ENCODE data around the gene KLHL6. TPM values are rescaled to one million over a fixed set of nuclear protein-coding genes. Genes with fewer than 3 reads are reported as not detected.

KLHL6 gene
- total and polyA plus RNA-seq, 10 of the 15 experiments (the other 5 are each of a cell fraction or from before 2014, with no cell fraction given): 4.0 to 91.8 (median 24.4) TPM

DNA sequence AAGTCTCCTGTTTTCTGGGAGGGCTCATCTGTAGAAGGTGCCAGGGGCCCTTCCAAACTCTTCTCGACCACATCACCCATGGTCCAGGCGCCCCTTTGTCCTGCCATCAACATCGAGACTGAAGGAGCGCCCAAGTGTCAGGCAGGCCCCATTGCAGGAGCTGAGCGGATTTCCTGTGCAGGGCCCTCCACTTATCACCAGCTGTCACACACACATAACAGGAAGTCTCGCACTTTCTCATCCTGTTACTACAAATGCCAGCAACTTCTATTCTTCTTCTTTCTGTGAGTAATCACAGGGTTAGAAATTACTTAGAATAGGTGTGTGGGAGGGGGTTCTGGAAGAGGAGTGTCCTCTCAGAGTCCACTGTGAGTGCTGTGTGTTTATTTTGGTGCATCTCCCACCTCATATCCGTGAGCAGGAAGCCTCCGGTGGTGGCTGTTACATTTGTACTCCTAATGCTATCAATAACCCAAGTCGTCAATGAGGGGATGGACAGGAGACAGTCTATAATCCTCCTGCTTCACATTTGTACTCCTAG is at the start of gene KLHL6 (continued):
- TF ChIP-seq RUNX3 (IDR thresholded peaks at IDR 0.05; ENCODE audit: low read length) (0 out of 2 replicates have a peak, but pooled peaks have one; percentile 39), CEBPB (IDR thresholded peaks at IDR 0.05; ENCODE audit: borderline replicate concordance in 1 of 2, low read depth in 2 of 2, low read length in 2 of 2) (no peak), ZNF207 (IDR thresholded peaks at IDR 0.05; ENCODE audit: borderline replicate concordance) (no peak), JUNB (IDR thresholded peaks at IDR 0.05) (peak; percentile 67), YBX1 (IDR thresholded peaks at IDR 0.05) (no peak), BMI1 (IDR thresholded peaks at IDR 0.05; ENCODE audit: borderline replicate concordance) (no peak), ZNF274 (IDR thresholded peaks at IDR 0.05; ENCODE audit: insufficient read depth, insufficient read length) (no peak), MTA3 (IDR thresholded peaks at IDR 0.05; ENCODE audit: borderline replicate concordance, low read length) (no peak), BACH1 (IDR thresholded peaks at IDR 0.05; ENCODE audit: borderline replicate concordance) (peak; percentile 59), MTA2 (IDR thresholded peaks at IDR 0.05; ENCODE audit: low read depth) (peak; percentile 44; the same call in 1 of the 2 replicates), EP300 (IDR thresholded peaks at IDR 0.05; ENCODE audit: borderline replicate concordance in 1 of 2, control insufficient read depth in 1 of 2, low read depth in 2 of 2, low read length in 2 of 2) (peak; percentile 63 to 72; a peak in 2 of 4 replicates), SIX5 (IDR thresholded peaks at IDR 0.05; ENCODE audit: low read depth, low read length, severe bottlenecking) (no peak), EGR1 (IDR thresholded peaks at IDR 0.05; ENCODE audit: borderline replicate concordance in 1 of 2, low read depth in 2 of 2, low read length in 2 of 2) (0 out of 3 replicates have a peak, but pooled peaks of 1 of the 2 experiments have one; percentile 1), CHD2 (IDR thresholded peaks at IDR 0.05; ENCODE audit: borderline replicate concordance, low read depth, low read length) (peak; percentile 65), SUZ12 (IDR thresholded peaks at IDR 0.05; ENCODE audit: unreplicated experiment) (no peak), BHLHE40 (IDR thresholded peaks at IDR 0.05; ENCODE audit: borderline replicate concordance in 1 of 2, low read depth in 2 of 2, low read length in 1 of 2) (peak; percentile 59 to 61; a peak in 3 of 4 replicates), RELA (IDR thresholded peaks at IDR 0.05; ENCODE audit: borderline replicate concordance, partially characterized antibody) (no peak)
- TF ChIP-seq, protein P1, sequence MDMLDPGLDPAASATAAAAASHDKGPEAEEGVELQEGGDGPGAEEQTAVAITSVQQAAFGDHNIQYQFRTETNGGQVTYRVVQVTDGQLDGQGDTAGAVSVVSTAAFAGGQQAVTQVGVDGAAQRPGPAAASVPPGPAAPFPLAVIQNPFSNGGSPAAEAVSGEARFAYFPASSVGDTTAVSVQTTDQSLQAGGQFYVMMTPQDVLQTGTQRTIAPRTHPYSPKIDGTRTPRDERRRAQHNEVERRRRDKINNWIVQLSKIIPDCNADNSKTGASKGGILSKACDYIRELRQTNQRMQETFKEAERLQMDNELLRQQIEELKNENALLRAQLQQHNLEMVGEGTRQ (IDR thresholded peaks at IDR 0.05; ENCODE audit: borderline replicate concordance, low read depth, low read length): no peak
- TF ChIP-seq, protein P2, sequence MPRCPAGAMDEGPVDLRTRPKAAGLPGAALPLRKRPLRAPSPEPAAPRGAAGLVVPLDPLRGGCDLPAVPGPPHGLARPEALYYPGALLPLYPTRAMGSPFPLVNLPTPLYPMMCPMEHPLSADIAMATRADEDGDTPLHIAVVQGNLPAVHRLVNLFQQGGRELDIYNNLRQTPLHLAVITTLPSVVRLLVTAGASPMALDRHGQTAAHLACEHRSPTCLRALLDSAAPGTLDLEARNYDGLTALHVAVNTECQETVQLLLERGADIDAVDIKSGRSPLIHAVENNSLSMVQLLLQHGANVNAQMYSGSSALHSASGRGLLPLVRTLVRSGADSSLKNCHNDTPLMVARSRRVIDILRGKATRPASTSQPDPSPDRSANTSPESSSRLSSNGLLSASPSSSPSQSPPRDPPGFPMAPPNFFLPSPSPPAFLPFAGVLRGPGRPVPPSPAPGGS (IDR thresholded peaks at IDR 0.05; ENCODE audit: borderline replicate concordance, insufficient read depth, low read depth, low read length, poor library complexity, severe bottlenecking): no peak
- TF ChIP-seq, protein P3, sequence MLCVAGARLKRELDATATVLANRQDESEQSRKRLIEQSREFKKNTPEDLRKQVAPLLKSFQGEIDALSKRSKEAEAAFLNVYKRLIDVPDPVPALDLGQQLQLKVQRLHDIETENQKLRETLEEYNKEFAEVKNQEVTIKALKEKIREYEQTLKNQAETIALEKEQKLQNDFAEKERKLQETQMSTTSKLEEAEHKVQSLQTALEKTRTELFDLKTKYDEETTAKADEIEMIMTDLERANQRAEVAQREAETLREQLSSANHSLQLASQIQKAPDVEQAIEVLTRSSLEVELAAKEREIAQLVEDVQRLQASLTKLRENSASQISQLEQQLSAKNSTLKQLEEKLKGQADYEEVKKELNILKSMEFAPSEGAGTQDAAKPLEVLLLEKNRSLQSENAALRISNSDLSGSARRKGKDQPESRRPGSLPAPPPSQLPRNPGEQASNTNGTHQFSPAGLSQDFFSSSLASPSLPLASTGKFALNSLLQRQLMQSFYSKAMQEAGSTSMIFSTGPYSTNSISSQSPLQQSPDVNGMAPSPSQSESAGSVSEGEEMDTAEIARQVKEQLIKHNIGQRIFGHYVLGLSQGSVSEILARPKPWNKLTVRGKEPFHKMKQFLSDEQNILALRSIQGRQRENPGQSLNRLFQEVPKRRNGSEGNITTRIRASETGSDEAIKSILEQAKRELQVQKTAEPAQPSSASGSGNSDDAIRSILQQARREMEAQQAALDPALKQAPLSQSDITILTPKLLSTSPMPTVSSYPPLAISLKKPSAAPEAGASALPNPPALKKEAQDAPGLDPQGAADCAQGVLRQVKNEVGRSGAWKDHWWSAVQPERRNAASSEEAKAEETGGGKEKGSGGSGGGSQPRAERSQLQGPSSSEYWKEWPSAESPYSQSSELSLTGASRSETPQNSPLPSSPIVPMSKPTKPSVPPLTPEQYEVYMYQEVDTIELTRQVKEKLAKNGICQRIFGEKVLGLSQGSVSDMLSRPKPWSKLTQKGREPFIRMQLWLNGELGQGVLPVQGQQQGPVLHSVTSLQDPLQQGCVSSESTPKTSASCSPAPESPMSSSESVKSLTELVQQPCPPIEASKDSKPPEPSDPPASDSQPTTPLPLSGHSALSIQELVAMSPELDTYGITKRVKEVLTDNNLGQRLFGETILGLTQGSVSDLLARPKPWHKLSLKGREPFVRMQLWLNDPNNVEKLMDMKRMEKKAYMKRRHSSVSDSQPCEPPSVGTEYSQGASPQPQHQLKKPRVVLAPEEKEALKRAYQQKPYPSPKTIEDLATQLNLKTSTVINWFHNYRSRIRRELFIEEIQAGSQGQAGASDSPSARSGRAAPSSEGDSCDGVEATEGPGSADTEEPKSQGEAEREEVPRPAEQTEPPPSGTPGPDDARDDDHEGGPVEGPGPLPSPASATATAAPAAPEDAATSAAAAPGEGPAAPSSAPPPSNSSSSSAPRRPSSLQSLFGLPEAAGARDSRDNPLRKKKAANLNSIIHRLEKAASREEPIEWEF (IDR thresholded peaks at IDR 0.05; ENCODE audit: insufficient replicate concordance, low read depth, low read length): peak; percentile 52
- TF ChIP-seq, protein P4, sequence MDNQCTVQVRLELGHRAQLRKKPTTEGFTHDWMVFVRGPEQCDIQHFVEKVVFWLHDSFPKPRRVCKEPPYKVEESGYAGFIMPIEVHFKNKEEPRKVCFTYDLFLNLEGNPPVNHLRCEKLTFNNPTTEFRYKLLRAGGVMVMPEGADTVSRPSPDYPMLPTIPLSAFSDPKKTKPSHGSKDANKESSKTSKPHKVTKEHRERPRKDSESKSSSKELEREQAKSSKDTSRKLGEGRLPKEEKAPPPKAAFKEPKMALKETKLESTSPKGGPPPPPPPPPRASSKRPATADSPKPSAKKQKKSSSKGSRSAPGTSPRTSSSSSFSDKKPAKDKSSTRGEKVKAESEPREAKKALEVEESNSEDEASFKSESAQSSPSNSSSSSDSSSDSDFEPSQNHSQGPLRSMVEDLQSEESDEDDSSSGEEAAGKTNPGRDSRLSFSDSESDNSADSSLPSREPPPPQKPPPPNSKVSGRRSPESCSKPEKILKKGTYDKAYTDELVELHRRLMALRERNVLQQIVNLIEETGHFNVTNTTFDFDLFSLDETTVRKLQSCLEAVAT (IDR thresholded peaks at IDR 0.05): peak; percentile 37
